ENCODE measurements around the gene MAN2B2. TPM values are rescaled to one million over a fixed set of nuclear protein-coding genes. Genes with fewer than 3 reads are reported as not detected.

Gene MAN2B2
- total RNA-seq, 4 donors from 2014 or later: 26.6 to 55.5 (median 31.7) TPM

DNA sequence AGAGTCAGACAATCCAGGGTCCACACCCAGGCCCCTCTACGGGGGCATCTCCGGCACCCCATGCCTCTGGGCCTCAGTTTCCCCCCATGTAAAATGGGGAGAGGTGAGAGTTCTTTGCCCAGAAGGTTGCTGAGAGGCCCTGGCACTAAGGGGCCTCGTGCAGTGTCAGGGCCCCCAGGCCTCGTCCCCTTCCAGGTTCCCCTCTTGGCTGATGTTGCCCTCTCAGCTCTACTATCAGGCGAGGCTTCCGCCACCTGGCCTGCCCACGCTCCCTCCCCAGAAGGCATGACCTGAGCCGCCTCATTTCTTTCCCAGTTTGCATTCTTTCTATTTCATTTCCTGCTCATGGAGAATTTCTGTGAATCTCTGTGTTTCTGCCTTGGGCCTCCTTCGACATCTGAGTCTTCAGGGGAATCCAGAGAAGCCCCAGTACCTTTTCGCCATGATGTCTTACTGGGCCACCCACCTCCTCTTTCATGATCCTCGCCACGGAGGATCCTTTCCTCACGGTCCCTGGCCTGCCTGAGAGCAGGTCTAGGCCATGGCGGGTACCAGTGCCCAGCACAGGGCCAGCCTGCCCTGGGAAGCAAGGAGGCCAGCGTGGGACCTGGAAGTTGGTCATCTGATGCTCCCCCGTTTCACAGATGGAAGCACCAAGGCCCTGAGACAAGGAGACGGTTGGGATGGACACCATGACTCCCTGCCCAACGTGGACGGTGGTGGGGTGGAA is 43.6 kb downstream of the MAN2B2 start:
- no peak for TF ChIP-seq CTCF (IDR thresholded peaks at IDR 0.05; ENCODE audit: low read depth)

DNA sequence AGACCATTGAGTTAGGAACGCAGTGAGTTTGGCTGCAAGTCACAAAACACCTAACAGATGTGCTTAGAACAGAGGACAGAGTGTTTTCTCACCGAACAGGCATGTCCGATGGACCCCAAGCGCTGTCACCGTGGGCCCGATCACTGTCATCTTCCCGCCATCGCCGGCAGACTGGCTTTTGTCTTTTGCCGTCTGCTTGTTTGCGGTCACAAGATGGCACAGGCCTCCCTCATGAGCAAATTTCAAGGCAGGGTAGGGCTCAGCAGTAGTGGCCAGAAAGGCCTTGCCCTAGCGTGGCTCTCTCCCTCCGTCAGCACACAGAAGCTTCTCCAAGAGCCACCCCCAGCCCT is 44.1 kb downstream of the MAN2B2 start:
- TF ChIP-seq CTCF (IDR thresholded peaks at IDR 0.05; ENCODE audit: low read depth): no peak

DNA sequence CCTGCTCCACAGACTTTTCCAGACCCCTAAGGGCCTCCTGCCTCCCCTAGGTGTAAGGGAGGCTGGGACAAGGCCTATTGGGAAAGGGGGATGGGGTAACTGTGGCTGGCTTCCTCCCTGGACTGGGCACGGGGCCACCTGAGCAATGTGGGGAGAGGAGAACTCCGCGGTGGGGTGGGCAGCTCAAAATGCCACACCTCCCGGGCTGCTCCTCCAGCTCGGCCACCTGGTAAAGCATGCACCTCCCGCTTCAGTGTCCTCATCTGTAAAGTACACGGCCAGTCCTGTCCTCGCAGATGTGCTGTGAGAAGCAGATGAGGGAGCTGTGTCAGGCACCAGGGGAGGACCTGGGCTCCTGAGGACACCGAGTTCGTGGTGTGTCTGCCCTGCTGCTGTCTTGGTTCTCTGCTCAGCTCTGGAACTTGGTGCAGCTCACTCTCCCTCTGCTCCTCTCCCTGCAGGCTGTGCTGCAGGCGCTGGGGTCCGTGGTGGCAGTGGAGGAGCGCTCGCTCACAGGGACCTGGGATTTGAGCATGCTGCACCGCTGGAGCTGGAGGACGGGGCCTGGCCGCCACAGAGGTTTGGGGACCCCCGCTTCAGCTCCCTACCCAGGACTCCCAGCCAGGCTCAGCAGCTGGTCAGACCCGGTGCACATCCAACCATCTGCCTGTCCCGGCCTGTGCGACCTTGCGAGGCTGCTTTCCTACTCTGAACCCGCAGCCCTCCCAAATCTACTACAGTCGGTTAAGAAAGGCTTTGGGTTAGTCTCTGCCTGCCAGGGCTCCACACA is 44.7 kb downstream of the MAN2B2 start:
- no peak for TF ChIP-seq CTCF (IDR thresholded peaks at IDR 0.05; ENCODE audit: low read depth)

DNA sequence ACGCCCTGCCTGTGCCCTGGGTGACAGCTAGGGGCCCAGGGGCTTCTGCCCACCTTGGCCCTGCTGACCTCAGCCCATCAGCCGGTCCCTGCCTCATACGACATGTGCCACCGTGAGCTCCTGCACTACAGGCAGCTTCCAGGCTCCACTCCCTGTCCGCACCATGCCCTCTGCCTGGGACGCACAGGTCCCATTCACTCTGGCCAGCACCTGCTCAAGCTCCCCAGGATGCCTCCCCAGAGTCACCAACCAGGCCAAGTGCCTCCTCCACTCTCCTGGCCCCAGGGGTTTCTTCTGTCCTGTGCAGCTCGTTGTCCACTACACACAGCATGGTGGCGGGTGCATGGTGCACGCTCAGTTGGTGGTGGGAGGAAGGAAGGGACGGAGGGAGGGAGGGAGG is 45.3 kb downstream of the MAN2B2 start:
- TF ChIP-seq CTCF (IDR thresholded peaks at IDR 0.05; ENCODE audit: low read depth): no peak

DNA sequence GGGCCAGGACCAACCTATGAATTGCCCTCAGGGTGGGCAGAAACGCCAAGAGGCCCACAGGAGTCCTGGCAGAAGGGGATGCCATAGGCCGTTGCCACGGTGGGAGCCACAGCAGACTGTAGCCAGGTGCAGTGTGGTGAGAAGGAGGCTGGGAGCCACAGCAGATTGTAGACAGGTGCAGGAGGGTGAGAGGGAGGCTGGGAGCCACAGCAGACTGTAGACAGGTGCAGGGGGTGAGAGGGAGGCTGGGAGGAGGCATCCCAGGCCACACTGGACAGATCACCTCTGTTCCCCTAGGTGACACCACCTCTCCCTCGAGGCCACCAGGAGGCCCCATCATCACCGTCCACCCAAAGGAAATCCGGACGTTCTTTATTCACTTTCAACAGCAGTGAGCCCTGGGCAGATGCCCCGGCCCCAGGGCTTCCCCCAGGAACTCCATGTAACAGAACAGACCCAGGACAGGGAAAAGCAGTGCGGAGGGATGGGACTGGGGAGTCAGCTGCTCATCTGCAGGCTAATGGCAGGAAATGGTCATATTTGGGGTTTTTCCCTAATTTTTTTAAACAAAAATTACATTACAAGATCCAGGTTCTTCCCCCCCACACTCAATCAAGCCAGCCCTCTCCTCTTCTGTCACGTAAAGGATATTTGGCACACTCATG is 46.0 kb downstream of the MAN2B2 start:
- TF ChIP-seq CTCF (IDR thresholded peaks at IDR 0.05; ENCODE audit: low read depth): no peak

DNA sequence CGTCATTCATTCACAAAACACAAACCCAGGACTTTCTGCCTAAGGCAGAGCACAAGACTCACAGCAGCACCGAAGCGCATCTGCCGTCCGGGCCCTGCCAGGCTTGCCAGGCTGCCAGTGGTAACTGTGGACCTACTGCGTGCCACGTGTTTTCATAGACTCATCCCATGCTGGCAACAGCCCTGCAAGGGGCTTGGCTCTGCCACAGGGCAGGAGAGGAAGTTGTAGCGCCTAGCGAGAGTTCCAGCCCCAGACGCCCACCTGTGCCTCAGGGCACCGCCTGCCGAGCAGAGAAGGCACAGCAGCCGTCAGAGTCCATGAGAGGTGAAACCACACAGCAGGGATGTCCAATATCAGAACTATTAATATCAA is 46.6 kb downstream of the MAN2B2 start:
- no peak for TF ChIP-seq CTCF (IDR thresholded peaks at IDR 0.05; ENCODE audit: low read depth)

DNA sequence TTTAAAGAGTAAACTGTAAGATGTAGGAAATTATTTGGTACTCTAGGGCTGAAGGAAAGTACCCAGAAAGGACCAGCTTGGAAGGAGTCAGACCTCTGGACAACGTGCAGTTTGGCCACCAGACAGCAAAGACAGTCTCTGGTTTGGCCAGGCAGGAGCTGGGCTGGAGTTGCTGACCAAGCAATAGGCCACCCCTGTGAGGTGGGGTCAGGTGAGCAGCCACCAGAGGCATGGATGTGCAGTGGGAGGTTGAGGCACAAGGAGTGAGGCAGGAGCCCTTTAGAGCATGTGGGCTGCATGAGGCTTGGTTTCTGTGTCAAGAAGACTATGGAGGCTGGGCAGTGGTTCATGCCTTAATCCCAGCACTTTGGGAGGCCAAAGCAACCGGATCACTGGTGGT is 47.8 kb downstream of the MAN2B2 start:
- no peak for TF ChIP-seq CTCF (IDR thresholded peaks at IDR 0.05; ENCODE audit: low read depth)
